CD4-positive, alpha-beta T cell (primary cell): ENCODE results near the gene HS3ST2. TPM values are rescaled to one million over a fixed set of nuclear protein-coding genes. Genes with fewer than 3 reads are reported as not detected.

Source experiments
- ATAC-seq: fragments of 200-7000 bp; cut with Tn5 transposase; one replicate; pipeline ENCODE4 v1.10.0; 2022; ENCODE audit warnings: mild to moderate bottlenecking; ENCODE audit not compliant: poor library complexity
- CTCF ChIA-PET: fragments of 350-600 bp; sonication (Branson Sonifier 250); formaldehyde crosslinking; loops from one replicate; lab custom pipeline; 2021; ENCODE audit warnings: antibody characterized with exemption, inconsistent platforms; lab: Charles Lee
- POLR2A ChIA-PET: fragments of 350-600 bp; sonication (Branson Sonifier 250); formaldehyde crosslinking; loops from one replicate; lab custom pipeline; 2021; ENCODE audit warnings: antibody characterized with exemption, inconsistent platforms; lab: Charles Lee
- DNase-seq, 14 experiments: peaks; one replicate each; pipeline ENCODE4 v3.0.0-alpha.2; 2013 to 2020; ENCODE audit warnings: mixed read lengths in 2 of 14
- H3K27ac ChIP-seq, 2 donors: one replicate each; pipeline versions ENCODE4 v1.5.1 to v1.7.0; 2013; ENCODE audit warnings: low read length in 2 of 2, low read depth in 1 of 2, mild to moderate bottlenecking in 1 of 2
- H3K27me3 ChIP-seq, 2 experiments: 1 replicate in 1 of 2; 2 replicates in 1 of 2; pipeline versions ENCODE4 v1.6.1 to v1.7.0; 2013; ENCODE audit warnings: low read length in 2 of 2, control low read depth in 1 of 2, mild to moderate bottlenecking in 1 of 2, moderate library complexity in 1 of 2; ENCODE audit not compliant: insufficient read depth in 2 of 2, control insufficient read depth in 1 of 2
- H3K36me3 ChIP-seq: one replicate; pipeline ENCODE4 v1.6.1; 2013; ENCODE audit warnings: low read length, control low read depth; ENCODE audit not compliant: insufficient read depth
- H3K4me1 ChIP-seq: one replicate; pipeline ENCODE4 v1.6.1; 2013; ENCODE audit warnings: low read length, control low read depth; ENCODE audit not compliant: insufficient read depth
- H3K4me3 ChIP-seq: one replicate; pipeline ENCODE4 v1.5.1; 2013; ENCODE audit warnings: mild to moderate bottlenecking, low read length, moderate library complexity
- H3K9me3 ChIP-seq, 2 experiments: 1 replicate in 1 of 2; 2 replicates in 1 of 2; pipeline versions ENCODE4 v1.6.1 to v1.7.0; 2013; ENCODE audit warnings: low read length in 2 of 2, mild to moderate bottlenecking in 2 of 2, control low read depth in 1 of 2, moderate library complexity in 1 of 2; ENCODE audit not compliant: control insufficient read depth in 1 of 2, insufficient read depth in 1 of 2
- H3K27ac Mint-ChIP-seq: one replicate; pipeline ENCODE4 v1.8.0; 2020; ENCODE audit warnings: mixed read lengths
- H3K27me3 Mint-ChIP-seq: one replicate; pipeline ENCODE4 v1.8.0; 2021; ENCODE audit warnings: mixed read lengths
- H3K36me3 Mint-ChIP-seq: one replicate; pipeline ENCODE4 v1.8.0; 2021; ENCODE audit warnings: low read depth, mixed read lengths
- H3K4me1 Mint-ChIP-seq: one replicate; pipeline ENCODE4 v1.8.0; 2021; ENCODE audit warnings: low read depth, mixed read lengths
- H3K4me3 Mint-ChIP-seq: one replicate; pipeline ENCODE4 v1.8.0; 2020; ENCODE audit warnings: mild to moderate bottlenecking, mixed read lengths
- H3K9me3 Mint-ChIP-seq: one replicate; pipeline ENCODE4 v1.8.0; 2020; ENCODE audit warnings: mixed read lengths
- CTCF ChIP-seq: fragments of 200-600 bp; IDR thresholded peaks from one replicate; pipeline ENCODE4 v1.8.0; 2022; ENCODE audit warnings: antibody characterized with exemption, mild to moderate bottlenecking
- intact Hi-C, 2 experiments: fragments of 100-400 bp; cut with DNase I in 1 of 2; cut with micrococcal nuclease in 1 of 2; formaldehyde crosslinking; loops; one replicate each; pipeline versions ENCODE4 v1.15.1 to v1.9.0; 2023 to 2025; cut with DNase I, micrococcal nuclease
- total RNA-seq, 174 experiments: library from RNA in 2 of 174; stranded (reverse) in 2 of 174; gene quantifications; one replicate each; pipeline ENCODE4 v1.2.3 and lab custom pipeline; 2021 to 2026

The HS3ST2 gene
- total RNA-seq, 2 experiments from 2014 or later, result not detected

DNA sequence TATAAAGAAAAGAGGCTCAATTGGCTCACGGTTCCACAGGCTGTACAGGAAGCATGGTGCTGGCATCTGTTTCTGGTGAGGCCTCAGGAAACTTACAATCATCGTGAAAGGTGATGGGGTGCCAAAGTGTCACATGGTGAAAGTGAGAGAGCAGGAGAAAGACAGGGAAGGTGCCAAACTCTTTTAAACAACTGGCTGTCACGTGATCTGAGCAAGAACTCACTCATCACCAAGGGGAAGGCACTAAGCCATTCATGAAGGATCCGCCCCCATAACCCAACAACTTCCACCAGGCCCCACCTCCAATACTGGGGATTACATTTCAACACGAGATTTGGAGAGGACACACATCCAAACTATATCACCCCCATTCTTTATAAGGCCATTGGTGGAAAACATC lies 28.4 kb upstream of the HS3ST2 start:
- CTCF ChIA-PET, result no interaction called here
- no peaks in the 10 kb centered on the region for H3K36me3 ChIP-seq
- Mint-ChIP-seq H3K4me1 (no peaks in the 10 kb centered on the region), H3K27ac (no peak overlapping the region), H3K9me3 (no peaks in the 10 kb centered on the region), H3K36me3 (no peaks in the 10 kb centered on the region), H3K27me3 (peaks cover 6% of the 10 kb centered on the region), H3K4me3 (no peak overlapping the region)
- no peak for ATAC-seq
- H3K27ac ChIP-seq, result no peak overlapping the region
- H3K4me1 ChIP-seq, result peaks cover 2% of the 10 kb centered on the region
- no peak overlapping the region for H3K4me3 ChIP-seq
- no peaks in the 10 kb centered on the region for H3K9me3 ChIP-seq
- TF ChIP-seq CTCF, result no peak
- intact Hi-C loops, result no loop called here
- DNase-seq, result no peak
- H3K27me3 ChIP-seq, result no peaks in the 10 kb centered on the region
- POLR2A ChIA-PET, result no interaction called here

- H3K36me3 ChIP-seq, result no peaks in the 10 kb centered on the region
- intact Hi-C loops, result no loop called here
- Mint-ChIP-seq H3K27ac (no peak overlapping the region), H3K36me3 (no peaks in the 10 kb centered on the region), H3K4me1 (no peaks in the 10 kb centered on the region), H3K27me3 (peaks cover 6% of the 10 kb centered on the region), H3K4me3 (no peak overlapping the region), H3K9me3 (no peaks in the 10 kb centered on the region)
- peaks cover 2% of the 10 kb centered on the region for H3K4me1 ChIP-seq
- ChIA-PET POLR2A (no interaction called here), CTCF (no interaction called here)
- no peak overlapping the region for H3K4me3 ChIP-seq
- H3K27ac ChIP-seq, result no peak overlapping the region
- TF ChIP-seq CTCF, result no peak
- no peaks in the 10 kb centered on the region for H3K27me3 ChIP-seq
- DNase-seq, result no peak
- ATAC-seq, result no peak
- H3K9me3 ChIP-seq, result no peaks in the 10 kb centered on the region
These were observed 27.7 kb upstream of the HS3ST2 start for GRCh38 chr16:22786284-22786683.

DNA sequence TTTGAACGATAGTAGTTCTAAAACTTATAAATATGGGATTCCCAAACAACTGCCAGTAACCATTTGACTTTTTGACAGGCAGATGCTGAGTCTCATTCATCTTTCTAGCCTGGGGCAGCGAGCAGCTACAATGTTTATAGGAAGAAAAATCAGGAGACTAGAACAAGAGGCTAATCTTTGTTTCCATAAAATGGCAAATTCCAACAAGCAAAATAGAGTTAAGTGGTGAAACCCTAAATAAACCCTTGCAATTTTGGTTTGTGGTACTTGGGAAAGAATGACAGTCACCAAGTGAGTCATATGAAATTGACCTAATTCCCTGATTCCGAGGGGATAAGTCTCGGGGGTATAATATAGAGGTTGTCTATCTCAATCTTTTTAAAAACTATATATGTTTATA lies 27.3 kb upstream of the HS3ST2 start:
- Mint-ChIP-seq H3K27me3 (peaks cover 6% of the 10 kb centered on the region), H3K9me3 (no peaks in the 10 kb centered on the region), H3K4me1 (no peaks in the 10 kb centered on the region), H3K4me3 (no peak overlapping the region), H3K36me3 (no peaks in the 10 kb centered on the region), H3K27ac (no peak overlapping the region)
- H3K4me1 ChIP-seq, result peaks cover 2% of the 10 kb centered on the region
- ChIA-PET POLR2A (no interaction called here), CTCF (no interaction called here)
- DNase-seq (no peak), ATAC-seq (no peak)
- H3K9me3 ChIP-seq, result no peaks in the 10 kb centered on the region
- H3K27ac ChIP-seq, result no peak overlapping the region
- H3K4me3 ChIP-seq, result no peak overlapping the region
- H3K27me3 ChIP-seq, result no peaks in the 10 kb centered on the region
- no peaks in the 10 kb centered on the region for H3K36me3 ChIP-seq
- intact Hi-C loops, result no loop called here
- no peak for TF ChIP-seq CTCF
